Skin of body (tissue), 2 donors: Measurements from ENCODE around the gene NKTR. TPM values are rescaled to one million over a fixed set of nuclear protein-coding genes. Genes with fewer than 3 reads are reported as not detected.

Experiments used
- DNase-seq: peaks from one replicate; lab custom pipeline; 2025; lab: John Stamatoyannopoulos, UW
- total RNA-seq: library from RNA; depleted of rRNA; stranded (reverse); fragments of >200 nt; gene quantifications from one replicate; pipeline ENCODE4 v1.2.3, GENCODE V29; 2014

The NKTR gene
- total RNA-seq, 1 donor from 2014 or later, result 183 TPM

- no peak for DNase-seq
Observed at GRCh38 chr3:42649783-42650182, 49.3 kb downstream of the NKTR start.

GRCh38 chr3:42651248-42652091 is 51.0 kb downstream of the NKTR start:
- DNase-seq, result no peak

- DNase-seq, result no peak
Observed at GRCh38 chr3:42652251-42652610, 51.7 kb downstream of the NKTR start.

GRCh38 chr3:42652611-42653302 is 52.3 kb downstream of the NKTR start:
- DNase-seq, result no peak

- DNase-seq, result no peak
Observed at GRCh38 chr3:42653303-42653559, 52.7 kb downstream of the NKTR start.

GRCh38 chr3:42653560-42654330 is 53.3 kb downstream of the NKTR start, which contains the start of gene ZBTB47:
Gene ZBTB47, plus strand, starts transcription at chr3:42653697. Its CDS starts 4,659 bp downstream, at chr3:42658356.
- DNase-seq, result no peak

- DNase-seq, result no peak
Observed at GRCh38 chr3:42654331-42655201, 54.1 kb downstream of the NKTR start.

GRCh38 chr3:42655331-42655888 is 54.9 kb downstream of the NKTR start:
- peak; percentile 20 for DNase-seq

GRCh38 chr3:42655980-42656679 is 55.6 kb downstream of the NKTR start:
- no peak for DNase-seq

- DNase-seq, result no peak
Observed at GRCh38 chr3:42656680-42657610, 56.5 kb downstream of the NKTR start.

GRCh38 chr3:42657675-42658074 is 57.2 kb downstream of the NKTR start:
- DNase-seq, result no peak

GRCh38 chr3:42658091-42658770 is 57.7 kb downstream of the NKTR start:
- no peak for DNase-seq

- no peak for DNase-seq
Observed at GRCh38 chr3:42658771-42659390, 58.4 kb downstream of the NKTR start.

- DNase-seq, result no peak
Observed at GRCh38 chr3:42659451-42660130, 59.1 kb downstream of the NKTR start.

- no peak for DNase-seq
Observed at GRCh38 chr3:42660131-42660715, 59.7 kb downstream of the NKTR start.

- DNase-seq, result no peak
Observed at GRCh38 chr3:42660898-42661297, 60.4 kb downstream of the NKTR start.

GRCh38 chr3:42661593-42662022 is 61.1 kb downstream of the NKTR start:
- DNase-seq, result no peak
